Thymus (tissue), 11 donors: ENCODE measurements around the gene NYNRIN. TPM values are rescaled to one million over a fixed set of nuclear protein-coding genes. Genes with fewer than 3 reads are reported as not detected.

Source experiments
- DNase-seq, 9 donors: peaks; one replicate each; pipeline ENCODE4 v3.0.0-alpha.2; 2013; ENCODE audit warnings: low spot score in 9 of 9, low read depth in 6 of 9, missing footprints in 1 of 9
- H3K27ac ChIP-seq, 2 donors: one replicate each; pipeline ENCODE4 v1.5.1; 2013; ENCODE audit warnings: control low read depth in 1 of 2, low read depth in 1 of 2, low read length in 1 of 2, mild to moderate bottlenecking in 1 of 2, moderate library complexity in 1 of 2
- H3K27me3 ChIP-seq, 2 donors: one replicate each; pipeline ENCODE4 v1.5.1; 2013; ENCODE audit warnings: low read length in 1 of 2; ENCODE audit not compliant: control insufficient read depth in 2 of 2, insufficient read depth in 1 of 2
- H3K36me3 ChIP-seq, 2 donors: one replicate each; pipeline ENCODE4 v1.5.1; 2013; ENCODE audit warnings: low read length in 1 of 2, mild to moderate bottlenecking in 1 of 2, moderate library complexity in 1 of 2; ENCODE audit not compliant: control insufficient read depth in 2 of 2, insufficient read depth in 2 of 2
- H3K4me1 ChIP-seq, 2 donors: one replicate each; pipeline ENCODE4 v1.5.1; 2013; ENCODE audit warnings: low read length in 2 of 2; ENCODE audit not compliant: control insufficient read depth in 2 of 2, insufficient read depth in 2 of 2
- H3K4me3 ChIP-seq, 2 donors: one replicate each; pipeline ENCODE4 v1.5.1; 2013; ENCODE audit warnings: low read length in 2 of 2, control low read depth in 1 of 2, mild to moderate bottlenecking in 1 of 2
- H3K9me3 ChIP-seq, 2 donors: one replicate each; pipeline ENCODE4 v1.5.1; 2013; ENCODE audit warnings: low read length in 1 of 2, mild to moderate bottlenecking in 1 of 2; ENCODE audit not compliant: control insufficient read depth in 2 of 2, insufficient read depth in 1 of 2
- WGBS: extraction: QIAGEN DNeasy Blood & Tissue Kit; methylation state at CpG from one replicate; pipeline ENCODE4 v1.1.7; 2013; 5-methylcytosine and 5-hydroxymethylcytosine counted together
- polyA plus RNA-seq: library from polyadenylated mRNA; stranded (reverse); fragments of 200-250 nt; gene quantifications from one replicate; pipeline ENCODE4 v1.2.3, GENCODE V29; 2013
- total RNA-seq: library from RNA; stranded (reverse); fragments of 120-200 nt; gene quantifications from one replicate; pipeline ENCODE4 v1.2.4, GENCODE V29; 2013
- donor health status: healthy.

Gene NYNRIN
- total and polyA plus RNA-seq, 2 donors: 3.1 to 4.3 TPM

DNA sequence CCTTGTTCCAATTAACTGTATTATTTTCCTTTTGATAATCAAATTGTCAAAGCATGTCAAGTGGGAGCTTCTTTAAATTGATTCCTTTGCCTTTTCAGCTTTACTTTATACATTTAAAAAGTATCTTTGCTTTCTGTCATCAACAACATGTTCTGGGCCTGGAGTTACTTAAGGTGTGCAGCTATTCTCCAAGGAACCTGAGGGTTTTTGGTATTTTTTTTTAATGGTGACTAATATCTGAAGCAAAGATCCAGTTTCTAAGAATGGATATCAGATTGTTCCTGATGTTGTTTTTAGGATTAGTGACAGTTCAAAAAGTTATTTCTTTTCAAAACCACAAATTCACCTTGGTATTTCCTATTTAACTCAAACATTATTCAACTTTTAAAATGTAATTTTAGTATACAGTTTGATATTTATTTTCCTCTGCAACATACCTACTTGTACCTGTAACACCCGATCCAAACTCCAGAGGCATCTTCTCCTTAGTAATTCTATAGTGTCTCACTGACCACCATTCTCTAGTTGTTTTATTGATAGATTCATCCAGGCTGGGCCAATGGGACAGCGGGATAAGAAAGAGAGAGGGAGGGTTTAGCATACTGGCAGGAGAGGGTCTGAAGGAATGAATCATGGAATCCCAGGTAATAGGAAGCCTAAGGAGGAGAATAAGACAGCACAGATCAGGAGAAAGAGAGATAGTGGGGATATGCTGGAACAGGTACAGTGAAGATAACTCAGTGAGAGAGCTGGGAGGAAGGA lies 27.5 kb downstream of the NYNRIN start:
- no peaks in the 10 kb centered on the region for H3K27me3 ChIP-seq
- no peaks in the 10 kb centered on the region for H3K9me3 ChIP-seq
- DNase-seq: no peak
- H3K4me1 ChIP-seq: peaks cover 28 to 57% of the 10 kb centered on the region in 2 donors
- H3K36me3 ChIP-seq: no peaks in the 10 kb centered on the region
- WGBS: 95% methylated on average over 2 of the region's 2 CpGs
- H3K27ac ChIP-seq: peak overlapping the region in 1 of 2 donors; percentile 20
- no peak overlapping the region for H3K4me3 ChIP-seq

DNA sequence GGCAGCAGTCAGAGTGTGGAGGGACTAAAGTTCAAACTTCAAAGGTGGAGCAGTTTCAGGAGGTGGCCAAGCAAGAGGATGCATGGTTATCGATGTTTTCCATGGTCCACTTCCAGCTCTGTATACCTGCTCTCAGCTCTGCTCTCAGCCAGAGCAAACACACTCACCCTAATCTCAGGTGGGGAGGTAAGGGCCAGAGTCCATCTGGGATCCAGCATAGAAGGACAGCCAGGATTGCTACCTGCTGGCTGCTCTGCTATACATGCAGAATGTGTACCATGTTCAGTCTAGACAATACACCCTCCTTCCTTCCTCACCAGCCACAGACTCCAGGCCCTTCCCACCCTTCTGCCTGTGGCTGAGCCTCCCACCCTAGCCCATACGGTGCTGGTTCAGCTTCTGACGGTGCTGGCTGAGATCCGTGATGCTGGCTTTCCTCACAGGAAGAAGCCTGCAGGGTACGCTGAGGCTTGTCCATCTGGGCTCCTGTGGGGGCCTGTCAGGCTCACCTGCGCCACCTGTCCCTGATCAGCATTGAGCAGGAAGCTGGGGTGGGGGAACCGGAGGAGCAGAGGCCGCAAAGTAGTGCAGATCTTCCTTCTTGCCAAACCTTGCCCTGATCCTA lies 28.2 kb downstream of the NYNRIN start:
- peaks cover 30 to 64% of the 10 kb centered on the region in 2 donors for H3K4me1 ChIP-seq
- 19% methylated on average over 8 of the region's 8 CpGs for WGBS
- H3K36me3 ChIP-seq: peaks cover 0 to 7% of the 10 kb centered on the region in 2 donors
- no peaks in the 10 kb centered on the region for H3K9me3 ChIP-seq
- H3K4me3 ChIP-seq: no peak overlapping the region
- H3K27me3 ChIP-seq: no peaks in the 10 kb centered on the region
- H3K27ac ChIP-seq: peak overlapping the region; percentile 20 to 58
- peak in 4 of 9 donors; percentile 48 to 77 (median 56) for DNase-seq

- WGBS: 82% methylated on average over 18 of the region's 18 CpGs
- DNase-seq: no peak
- Histone ChIP-seq H3K27ac (peak overlapping the region; percentile 20 to 62), H3K36me3 (peaks cover 8 to 15% of the 10 kb centered on the region in 2 donors), H3K4me1 (peaks cover 25 to 61% of the 10 kb centered on the region in 2 donors), H3K4me3 (no peak overlapping the region), H3K9me3 (no peaks in the 10 kb centered on the region), H3K27me3 (no peaks in the 10 kb centered on the region)
Observed at GRCh38 chr14:24427537-24428508, 29.0 kb downstream of the NYNRIN start.

- no peaks in the 10 kb centered on the region for H3K27me3 ChIP-seq
- H3K4me3 ChIP-seq: peak overlapping the region in 1 of 2 donors; percentile 46
- H3K27ac ChIP-seq: no peak overlapping the region
- no peak for DNase-seq
- 96% methylated on average over 18 of the region's 18 CpGs for WGBS
- peaks cover 25 to 52% of the 10 kb centered on the region in 2 donors for H3K4me1 ChIP-seq
- no peaks in the 10 kb centered on the region for H3K9me3 ChIP-seq
- peaks cover 11 to 23% of the 10 kb centered on the region in 2 donors for H3K36me3 ChIP-seq
Observed at GRCh38 chr14:24428628-24429394, 30.0 kb downstream of the NYNRIN start.

GRCh38 chr14:24429395-24430142 lies 30.8 kb downstream of the NYNRIN start, which contains the start of the genes CBLN3 and KHNYN:
CBLN3 (minus strand) TSS chr14:24429668; CDS start chr14:24429054, 614 bp downstream.
KHNYN (plus strand) TSS chr14:24429954; CDS start chr14:24430731, 777 bp downstream.
- peak in 7 of 9 donors; percentile 70 to 93 (median 83) for DNase-seq
- H3K4me1 ChIP-seq: peaks cover 25 to 52% of the 10 kb centered on the region in 2 donors
- peaks cover 13 to 27% of the 10 kb centered on the region in 2 donors for H3K36me3 ChIP-seq
- H3K27me3 ChIP-seq: no peaks in the 10 kb centered on the region
- peak within 1 kb of the TSS; percentile 66 to 80 for H3K4me3 ChIP-seq
- 8% methylated on average over 57 of the region's 57 CpGs for WGBS
- H3K9me3 ChIP-seq: no peaks in the 10 kb centered on the region
- H3K27ac ChIP-seq: peak within 1 kb of the TSS; percentile 85 to 96

DNA sequence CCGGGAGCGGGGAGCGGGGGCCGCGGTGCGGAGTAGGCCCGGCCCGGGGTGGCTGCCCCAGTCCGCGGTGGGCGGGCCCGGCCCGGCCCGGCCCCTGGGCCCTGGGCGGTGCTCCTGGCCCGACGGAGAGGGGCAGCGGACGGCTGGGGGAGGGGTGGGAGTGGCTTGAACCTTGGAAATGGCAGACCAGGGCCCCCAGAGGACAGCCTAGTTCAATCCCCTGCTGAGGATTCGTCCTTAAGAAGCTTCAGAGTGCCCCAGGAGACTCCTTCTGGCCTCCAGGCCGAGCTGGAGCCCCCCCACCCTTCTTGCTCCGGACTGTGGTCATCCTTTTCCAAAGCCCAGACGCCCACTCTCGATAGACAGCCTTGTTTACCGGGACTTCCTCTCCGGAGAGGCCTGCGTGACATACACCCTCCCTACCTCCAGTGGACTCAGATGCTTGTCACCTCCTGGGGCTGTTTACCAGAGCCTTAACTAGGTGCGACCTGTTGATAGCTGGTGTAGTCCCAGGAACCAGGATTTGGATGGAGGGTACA lies 31.4 kb downstream of the NYNRIN start:
- Histone ChIP-seq H3K4me3 (peak overlapping the region; percentile 66 to 80), H3K9me3 (no peaks in the 10 kb centered on the region), H3K27me3 (no peaks in the 10 kb centered on the region), H3K36me3 (peaks cover 14 to 33% of the 10 kb centered on the region in 2 donors), H3K27ac (peak overlapping the region; percentile 85 to 96), H3K4me1 (peaks cover 25 to 52% of the 10 kb centered on the region in 2 donors)
- 1% methylated on average over 28 of the region's 28 CpGs for WGBS
- DNase-seq: peak in 2 of 9 donors; percentile 55 to 76

DNA sequence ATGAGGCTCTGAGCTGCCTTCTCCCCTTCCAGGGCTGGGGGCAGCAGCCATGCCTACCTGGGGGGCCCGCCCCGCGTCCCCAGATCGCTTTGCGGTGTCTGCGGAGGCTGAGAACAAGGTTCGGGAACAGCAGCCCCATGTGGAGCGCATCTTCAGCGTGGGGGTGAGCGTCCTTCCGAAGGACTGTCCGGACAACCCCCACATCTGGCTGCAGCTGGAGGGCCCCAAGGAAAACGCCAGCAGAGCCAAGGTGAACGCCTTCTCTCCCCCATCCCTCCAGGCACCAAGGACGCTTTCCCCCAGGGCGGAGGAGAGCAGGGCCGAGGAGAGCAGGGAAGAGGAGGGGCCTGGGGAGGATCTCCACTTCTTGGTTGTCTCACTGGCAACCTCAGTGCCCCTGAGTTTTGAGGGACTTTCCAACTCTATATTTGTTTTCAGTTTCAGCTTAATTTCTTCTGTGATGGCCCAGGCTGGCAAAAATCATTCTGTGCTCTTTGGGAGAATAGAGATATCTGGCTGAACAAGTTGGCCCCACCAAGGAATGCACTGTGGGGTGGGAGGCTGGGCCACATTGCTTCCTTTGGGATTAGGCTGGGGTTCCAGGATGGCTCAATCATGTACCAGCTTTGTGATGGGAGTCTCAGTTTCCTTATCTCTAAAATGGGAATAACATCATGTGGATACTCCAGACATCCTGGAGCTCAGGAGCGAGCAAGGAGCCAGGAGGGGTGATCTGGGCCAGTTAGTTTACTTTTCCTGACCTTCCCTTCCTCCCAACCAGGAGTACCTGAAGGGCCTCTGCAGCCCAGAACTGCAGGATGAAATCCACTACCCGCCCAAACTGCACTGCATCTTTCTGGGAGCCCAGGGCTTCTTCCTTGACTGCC lies 32.1 kb downstream of the NYNRIN start:
- Histone ChIP-seq H3K4me3 (peak overlapping the region; percentile 66 to 80), H3K9me3 (no peaks in the 10 kb centered on the region), H3K4me1 (peaks cover 25 to 52% of the 10 kb centered on the region in 2 donors), H3K27me3 (no peaks in the 10 kb centered on the region), H3K36me3 (peaks cover 19 to 38% of the 10 kb centered on the region in 2 donors), H3K27ac (peak overlapping the region; percentile 85 to 96)
- DNase-seq: peak in 1 of 9 donors; percentile 55
- WGBS: 32% methylated on average over 19 of the region's 19 CpGs
